IPS-NIHi7 (cell line): ENCODE data around the gene BSND.

ENCODE experiments used
- DNase-seq: peaks from one replicate; pipeline ENCODE4 v3.0.0; 2012; ENCODE audit warnings: mixed read lengths; ENCODE audit errors: extremely low spot score

BSND gene

DNA sequence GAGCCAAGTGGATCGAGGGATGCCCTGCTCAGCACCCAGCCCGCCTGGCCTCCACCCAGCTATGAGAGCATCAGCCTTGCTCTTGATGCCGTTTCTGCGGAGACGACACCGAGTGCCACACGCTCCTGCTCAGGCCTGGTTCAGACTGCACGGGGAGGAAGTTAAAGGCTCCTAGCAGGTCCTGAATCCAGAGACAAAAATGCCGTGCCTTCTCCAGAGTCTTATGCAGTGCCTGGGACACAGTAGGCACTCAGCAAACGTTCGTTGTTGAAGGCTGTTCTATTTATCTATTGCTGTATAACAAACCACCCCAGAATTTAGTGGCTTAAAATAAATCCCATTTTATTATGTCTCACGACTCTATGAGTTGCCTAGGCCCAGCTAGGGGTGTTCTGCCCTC lies 6.8 kb upstream of the BSND start:
- DNase-seq = no peak

DNA sequence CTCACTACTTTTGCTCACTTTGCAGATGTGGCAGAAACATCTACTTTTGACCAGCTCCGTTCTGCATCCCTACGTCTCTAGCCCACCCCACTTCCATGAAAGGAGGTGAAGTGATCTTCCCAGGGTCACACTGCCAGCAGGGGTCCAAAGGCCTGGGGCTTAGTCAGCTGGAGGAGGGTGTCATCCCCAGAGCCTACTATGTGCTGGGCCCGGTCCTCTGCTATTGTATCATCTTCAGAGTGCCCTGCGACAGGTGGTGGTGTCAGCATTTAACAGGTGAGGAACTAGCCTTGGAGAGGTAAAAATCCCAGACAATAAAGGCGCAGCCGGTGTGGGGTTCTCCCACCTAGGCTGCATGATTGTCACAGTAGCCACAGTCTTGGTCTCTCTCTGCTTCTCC lies 5.6 kb upstream of the BSND start:
- no peak for DNase-seq

DNA sequence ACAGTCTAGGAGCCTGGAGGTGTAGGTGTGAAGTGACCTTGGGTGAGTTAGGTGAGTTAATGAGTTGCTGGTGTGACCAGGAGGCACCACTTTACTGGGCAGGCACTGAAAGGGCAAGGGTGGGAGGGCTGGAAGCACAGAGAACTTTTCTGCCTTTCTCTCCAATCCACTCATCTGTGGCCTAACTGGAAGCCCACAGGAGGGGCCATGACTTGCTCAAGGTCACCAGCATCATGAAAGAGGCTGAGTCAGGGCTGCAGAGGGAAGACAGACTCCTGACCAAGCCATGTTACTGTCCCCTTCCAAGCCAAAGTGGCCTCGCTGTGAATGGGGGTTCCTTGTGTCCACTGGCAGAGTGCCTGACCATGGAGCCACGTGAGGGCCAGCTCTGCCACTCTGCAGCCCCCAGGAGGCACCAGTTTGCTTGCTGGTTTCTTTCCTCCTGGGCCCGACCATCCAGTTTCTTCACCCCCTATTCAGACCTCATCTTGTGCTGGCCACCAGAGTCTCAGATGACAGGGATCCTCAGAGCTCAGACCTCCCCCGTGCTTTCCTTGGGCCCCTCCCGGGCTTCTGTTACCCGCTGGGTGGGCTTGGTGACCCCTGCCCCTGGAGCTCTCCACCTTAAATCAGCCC lies 4.3 kb upstream of the BSND start:
- DNase-seq = no peak

DNA sequence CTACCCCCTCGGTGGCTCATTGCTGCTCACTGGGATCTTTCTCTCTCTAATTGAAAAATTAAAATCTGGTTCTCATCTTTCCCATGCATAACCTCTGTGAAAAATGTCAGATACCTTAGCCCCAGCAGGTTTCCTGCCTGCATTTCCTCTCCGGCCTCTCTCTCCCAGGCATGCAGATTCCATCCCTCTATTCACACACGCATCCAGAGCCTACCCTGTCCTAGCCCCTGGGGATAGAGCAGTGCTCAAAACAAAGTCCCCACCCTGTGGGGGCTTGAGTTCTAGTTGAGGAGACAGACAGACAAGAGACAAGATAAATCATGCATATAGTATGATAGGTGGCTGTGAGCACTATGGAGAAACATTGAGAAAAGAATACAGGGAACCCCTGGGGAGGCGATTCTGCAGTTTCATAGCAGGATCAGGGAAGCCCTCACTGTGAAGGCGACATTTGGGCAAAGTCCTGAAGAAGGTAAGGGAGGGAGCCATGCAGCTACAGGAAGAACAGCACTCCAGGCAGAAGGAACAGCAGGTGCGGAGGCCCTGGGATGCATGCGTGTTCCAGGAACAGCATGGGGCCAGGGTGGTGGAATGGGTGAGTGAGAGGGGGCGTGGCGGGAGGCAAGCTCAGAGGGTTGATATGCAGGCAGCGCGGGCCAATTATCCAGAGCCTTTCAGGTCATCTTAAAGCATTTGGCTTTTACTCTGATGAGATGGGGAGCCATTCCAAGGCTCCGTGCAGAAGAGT lies 3.5 kb upstream of the BSND start:
- DNase-seq = no peak

DNA sequence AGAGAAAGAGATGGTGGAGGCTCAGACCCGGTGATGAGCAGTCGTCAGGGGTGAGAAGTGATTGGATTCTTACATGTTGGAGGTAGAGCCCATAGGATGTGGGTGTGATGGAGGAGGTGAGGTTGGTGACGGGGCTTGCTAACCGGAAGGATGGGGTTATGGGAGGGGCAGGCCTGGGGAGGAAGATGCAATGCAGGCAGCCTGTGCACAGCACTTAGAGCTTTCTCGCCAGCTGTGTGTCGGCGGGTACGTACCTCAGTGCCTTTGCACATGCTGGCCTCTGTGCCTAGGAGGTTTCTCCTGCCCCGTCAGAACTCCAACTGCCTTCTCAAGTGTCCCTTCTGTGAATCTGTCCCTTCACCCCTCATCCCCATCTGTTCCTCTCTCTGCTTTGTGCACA lies 2.9 kb upstream of the BSND start:
- DNase-seq = no peak

DNA sequence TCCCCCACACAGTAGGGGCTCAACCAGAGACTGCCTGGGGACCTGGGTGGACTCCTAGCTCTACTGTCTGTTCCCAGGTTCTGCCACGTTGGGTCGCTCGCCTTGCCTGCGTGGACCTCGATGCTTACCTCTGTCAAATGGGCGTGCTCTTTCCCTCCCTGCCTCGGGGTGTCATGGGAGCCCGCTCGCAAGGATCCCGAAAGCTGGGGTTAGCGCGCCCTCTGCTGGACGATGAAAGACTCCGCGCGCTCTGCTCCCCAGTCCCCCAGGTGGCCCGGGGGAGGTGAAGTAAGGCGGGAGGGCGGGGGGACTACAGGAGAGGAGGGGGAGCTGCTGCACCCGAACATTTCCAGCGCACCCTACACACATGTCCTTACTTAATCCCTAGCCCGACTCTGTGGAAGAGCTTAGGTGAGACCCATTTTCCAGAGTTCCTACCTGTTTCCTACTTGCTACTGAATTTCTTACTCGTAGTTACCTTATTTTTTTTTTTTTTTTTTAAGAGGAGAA lies 2.3 kb upstream of the BSND start:
- DNase-seq = peak; percentile 93

DNA sequence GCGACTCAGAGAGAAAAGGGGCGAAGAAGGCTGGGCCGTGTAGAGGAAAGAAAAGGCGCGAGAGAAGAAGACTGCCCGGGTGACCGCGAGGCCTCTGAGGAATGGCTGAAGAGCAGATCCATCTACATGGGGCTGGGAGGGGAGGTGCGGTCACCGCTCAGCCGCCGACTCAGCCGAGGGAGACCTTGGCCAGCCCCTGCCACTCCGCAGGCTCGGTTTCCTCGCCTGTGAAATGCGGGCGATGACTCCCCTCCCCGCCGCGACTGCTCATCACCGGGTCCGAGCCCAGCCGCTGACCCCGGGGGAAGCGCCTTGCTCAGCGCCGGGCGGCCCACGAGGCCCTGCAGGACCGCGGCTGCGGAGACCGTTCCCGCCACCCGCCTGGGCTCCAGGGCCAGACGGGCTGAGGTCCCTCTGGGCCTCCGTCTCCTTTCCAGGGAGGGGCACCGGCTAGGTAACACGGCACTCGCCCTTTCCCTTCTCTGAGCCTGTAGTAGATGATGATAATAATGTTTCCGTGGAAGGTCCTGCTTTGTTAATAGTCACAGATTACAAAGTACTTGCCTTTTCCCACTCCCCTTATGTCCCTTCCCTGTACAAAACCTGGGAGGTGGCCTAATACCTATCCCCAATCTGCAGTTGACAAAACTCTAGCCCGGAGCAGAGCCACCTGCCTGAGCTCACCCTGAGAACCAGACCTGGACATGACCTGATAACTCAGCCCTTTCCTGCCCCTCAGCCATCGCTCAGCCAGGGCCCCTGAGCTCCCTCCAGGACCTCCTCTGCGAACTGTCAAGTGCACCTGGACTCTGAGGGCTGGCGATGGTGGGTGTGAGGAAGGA lies 1.6 kb upstream of the BSND start:
- peak; percentile 67 for DNase-seq

DNA sequence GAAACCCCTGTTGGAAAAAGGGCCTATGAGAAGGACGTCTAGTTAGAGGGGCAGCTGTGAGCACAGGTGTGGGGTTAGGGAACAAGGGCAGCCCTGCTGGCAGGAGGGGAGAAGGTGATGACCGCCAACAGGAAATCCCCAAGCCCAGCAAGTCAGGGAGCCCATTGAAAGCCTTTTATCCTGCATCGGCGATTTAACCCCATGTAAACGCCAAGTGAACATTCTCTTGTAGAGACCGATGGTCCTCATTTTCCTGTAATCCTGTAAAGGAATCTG lies 1.1 kb upstream of the BSND start:
- DNase-seq = peak; percentile 55

DNA sequence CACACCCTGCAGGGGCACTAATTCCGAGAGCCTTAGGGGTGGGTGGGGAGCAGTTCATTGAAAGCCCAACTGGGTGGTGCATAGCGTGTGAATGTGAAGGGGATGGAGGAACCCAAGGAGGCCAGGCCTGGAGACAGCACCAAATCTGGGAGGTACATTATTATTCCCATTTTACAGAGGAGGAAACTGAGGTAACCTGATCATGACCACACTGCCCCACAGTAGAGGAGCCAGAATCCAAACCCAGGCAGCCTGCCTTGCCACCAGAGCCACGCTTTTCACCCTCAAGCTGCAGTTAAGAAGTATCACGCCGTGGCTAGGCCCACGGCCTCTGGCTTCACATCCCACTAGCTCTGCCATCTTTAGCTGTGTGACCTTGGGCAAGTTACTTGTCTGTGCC lies 633 bp upstream of the BSND start:
- DNase-seq = no peak

DNA sequence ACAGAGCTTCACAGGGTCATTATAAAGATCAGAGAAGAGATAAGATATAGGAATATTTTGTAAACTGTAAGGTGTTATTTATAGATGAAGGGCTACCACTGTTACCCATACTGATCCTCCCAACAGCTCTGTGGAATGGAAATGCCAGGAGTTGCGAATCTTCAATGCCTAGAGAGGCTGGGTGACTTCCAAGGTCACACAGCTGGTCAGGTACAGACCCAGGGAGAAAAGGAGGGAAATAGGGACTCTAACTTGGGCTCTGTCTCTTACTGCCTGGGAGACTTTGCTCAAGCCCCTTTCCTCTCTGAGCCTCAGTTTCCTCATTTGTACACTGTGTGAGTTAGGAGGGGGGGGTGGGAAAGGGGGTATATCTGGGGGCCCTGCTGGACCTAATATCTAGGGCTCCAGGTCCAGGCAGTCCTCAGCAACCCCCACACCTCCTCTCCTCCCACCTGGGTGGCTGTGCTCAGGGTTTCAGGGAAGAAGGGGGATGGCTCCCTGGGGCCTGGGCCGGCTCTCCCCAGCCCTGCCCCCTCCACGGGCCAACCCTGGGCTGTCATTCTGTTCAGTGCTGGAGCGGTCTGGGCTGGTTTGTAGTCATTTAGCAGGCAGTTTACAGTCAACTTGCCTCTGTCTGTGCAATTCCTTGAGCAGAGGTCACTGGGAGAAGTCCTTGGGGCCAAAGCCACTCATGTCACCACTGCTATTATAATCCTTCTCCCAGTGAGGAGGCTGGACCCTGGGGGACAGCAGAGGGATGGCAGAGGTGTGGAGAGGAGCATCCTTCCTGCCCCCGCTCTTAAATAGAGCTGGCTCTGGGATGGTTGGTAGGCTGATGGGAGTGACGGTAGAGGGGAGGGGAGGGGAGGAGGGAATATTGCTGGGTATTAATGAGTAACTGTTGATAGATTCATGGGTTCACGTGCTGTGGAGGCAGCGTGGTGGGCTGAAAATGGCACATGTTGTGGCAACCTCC lies 1.7 kb downstream of the BSND start:
- DNase-seq = no peak

DNA sequence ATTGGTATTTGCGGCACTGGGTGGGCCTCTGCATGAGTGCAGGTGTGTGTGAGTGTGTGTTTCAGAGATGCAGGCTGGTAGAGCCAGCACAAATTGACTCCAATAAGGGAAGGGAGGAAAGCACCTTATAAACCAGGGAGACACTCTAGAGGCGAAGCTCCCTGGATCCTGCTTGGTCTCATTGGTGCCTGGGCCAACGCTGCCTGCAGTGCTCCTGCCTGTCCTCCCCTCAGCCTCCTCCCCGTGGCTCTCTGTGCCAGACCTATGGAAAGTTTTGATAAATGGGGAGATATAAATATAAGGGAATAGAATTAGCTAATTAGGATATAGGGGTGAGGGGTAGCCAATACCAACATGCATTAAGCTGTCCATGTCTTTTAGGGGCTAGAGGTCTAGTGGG lies 2.6 kb downstream of the BSND start:
- DNase-seq = no peak

DNA sequence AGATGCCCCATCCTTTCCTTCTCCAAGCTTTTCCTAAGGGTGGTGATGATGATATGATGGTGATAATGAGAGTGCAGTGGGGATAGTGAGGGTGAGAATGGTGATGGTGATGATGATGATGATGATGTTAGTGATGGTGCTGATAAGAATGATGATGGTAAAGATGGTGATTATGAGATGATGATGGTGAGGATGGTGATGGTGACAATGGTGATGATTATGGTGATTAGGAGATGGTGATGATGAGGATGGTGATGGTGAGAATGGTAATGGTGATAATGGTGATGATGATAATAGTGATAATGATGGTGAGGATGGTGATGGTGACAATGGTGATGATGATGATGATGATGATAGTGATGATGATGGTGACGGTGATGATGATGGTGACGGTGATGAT lies 4.0 kb downstream of the BSND start:
- no peak for DNase-seq

DNA sequence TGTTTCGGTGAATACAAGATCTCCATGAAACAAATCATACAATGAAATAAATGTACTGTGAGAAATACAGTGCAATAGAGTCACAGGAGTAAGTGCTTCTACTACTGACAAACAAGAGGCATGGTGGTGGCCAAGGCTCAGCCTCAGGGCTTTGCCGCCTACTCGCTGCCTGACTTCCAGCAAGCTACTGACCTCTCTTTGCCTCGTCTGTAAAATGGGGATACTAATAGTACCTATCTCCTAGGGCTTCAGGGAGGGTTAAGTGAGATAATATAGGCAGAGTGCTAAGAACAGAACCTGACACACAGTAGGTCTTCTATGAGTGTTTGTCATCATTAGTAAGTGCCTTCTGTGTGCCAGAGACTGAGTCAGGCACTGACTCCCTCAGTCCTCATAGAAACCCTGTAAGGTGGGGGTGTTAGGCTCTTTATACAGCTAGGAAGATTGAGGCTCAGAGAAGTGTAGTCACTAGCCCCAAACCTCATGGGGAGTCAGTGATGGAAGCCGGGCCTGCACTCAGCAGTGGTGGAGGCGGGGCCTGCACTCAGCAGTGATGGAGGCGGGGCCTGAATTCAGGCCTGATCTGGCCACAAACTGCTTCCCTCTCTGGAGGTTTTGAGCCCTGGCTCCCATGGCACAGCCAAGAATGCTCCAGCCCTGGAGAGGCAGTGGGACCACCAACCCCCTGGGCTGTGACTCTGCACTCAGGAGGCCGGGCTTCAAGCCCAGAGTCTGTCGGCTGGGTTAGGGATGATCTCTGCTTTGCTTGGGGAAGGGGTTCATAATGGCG lies 6.8 kb downstream of the BSND start:
- DNase-seq = no peak

DNA sequence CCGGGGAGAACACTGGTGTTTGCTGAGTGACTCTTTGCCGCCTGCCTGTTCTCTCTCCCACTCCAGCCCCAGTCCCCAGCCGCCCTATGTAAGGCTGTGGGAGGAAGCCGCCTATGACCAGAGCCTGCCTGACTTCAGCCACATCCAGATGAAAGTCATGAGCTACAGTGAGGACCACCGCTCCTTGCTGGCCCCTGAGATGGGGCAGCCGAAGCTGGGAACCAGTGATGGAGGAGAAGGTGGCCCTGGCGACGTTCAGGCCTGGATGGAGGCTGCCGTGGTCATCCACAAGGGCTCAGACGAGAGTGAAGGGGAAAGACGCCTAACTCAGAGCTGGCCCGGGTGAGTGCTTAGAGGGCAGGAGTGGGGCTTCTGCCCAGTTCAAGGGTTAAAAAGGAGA lies 8.2 kb downstream of the BSND start:
- DNase-seq = no peak

DNA sequence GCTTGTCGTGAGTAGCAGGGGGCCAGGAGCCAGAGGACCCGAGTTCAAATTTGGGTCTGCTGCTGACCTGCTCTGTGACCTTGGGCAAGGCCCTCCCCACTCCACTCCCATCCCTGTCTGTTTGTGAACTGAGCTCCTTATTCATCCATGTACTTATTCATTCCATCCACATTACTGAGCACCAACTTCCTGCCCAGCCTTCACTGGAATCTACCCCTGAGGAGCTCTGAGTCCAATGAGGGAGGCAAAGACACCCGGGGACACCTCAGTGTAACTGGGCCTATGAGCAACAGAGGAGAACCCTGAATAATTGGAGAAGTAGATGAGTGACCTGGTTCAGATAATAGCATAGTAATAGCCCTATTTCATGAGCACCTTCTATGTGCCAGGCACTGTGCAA lies 8.9 kb downstream of the BSND start:
- no peak for DNase-seq

DNA sequence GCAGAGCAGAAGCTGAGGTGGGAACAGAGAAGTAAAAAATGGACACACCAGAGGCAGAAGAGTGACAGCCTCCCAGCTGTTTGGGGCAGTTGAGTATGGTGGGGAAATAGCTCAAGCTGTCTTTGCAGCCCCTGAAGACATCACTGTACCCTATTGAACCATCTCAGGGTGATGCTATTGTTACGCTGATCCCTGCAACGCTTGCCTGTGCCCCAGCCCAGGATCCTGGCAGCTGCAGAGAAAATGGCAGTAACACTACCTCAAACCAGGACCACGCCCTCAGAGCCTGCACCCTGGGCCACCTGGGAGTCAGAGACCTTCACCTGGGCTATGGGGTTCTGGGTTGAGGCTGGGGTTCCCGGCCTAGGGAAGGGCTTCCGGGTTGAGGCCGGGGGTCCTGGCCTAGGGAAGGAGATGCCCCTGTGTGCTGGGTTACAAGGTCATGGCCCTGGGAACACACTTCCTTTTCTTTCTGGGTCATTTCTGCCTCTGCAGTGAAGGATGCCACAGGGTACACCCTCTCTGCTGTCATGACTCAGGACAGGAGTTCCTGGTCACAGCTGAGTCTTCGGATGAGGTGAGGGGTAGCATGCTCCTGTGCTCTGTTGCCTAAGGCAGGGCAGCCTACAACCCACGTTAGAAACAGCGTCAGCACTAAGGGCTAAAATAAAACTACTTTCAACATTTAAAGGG lies 11.6 kb downstream of the BSND start:
- DNase-seq = no peak

DNA sequence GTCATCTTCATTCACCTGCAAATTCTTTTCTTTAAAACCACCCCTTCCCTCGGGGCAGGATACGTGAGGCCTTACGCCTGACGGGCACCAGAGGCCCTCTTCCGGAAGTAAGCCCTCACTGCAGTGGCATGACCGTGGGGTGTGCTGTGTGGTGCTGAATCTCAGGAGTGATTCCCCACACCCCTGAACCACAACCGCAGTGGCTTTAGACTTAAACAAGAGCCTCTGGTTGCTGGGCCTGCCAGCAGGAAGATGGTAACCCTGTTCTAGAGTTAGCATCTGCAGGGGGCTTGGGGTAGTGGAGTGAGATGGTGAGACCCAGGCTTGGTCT lies 12.1 kb downstream of the BSND start:
- DNase-seq = no peak

DNA sequence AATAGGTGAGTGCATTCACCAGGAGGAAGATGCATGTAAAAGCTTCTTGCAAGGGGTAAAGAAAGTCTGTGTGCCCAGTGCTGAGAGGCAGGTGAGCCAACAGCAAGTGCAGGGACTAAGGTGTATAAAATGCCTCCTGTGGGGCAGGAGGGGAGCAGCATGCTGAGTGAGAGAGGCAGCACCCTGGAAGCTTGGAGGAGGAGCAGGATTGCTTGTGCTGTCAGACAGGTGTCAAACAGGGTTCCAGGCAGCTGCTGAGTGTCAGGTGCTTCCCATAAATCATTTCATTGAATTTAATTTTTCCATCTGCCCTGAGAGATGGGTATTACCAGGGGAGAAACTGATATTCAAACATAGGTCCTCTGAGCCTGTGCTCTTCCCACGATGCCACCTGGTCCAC lies 13.9 kb downstream of the BSND start:
- no peak for DNase-seq

DNA sequence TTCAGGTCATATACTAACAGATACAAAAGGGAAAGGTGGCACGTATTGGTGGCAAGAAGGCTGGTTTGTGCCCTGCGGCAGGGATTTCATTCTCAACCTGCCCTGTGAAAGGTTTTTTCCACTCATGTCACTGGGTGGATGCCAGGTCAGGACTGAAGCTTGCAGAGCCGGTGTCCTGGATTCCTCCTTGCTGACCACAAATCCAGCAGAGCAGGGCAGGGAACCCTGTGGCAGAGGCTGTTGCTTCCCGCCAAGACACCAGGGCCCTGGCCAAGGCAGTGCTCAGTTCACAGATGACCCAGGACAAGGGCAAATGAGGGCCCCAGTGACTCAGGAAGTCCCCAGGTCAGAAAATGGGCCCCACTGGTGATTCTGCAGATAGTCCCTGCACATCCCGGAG lies 16.4 kb downstream of the BSND start:
- DNase-seq = no peak
